NCI-H1105 treated with DMSO at 0.1 percent for 48 hours (cell line): ENCODE results near the gene PTPRG.

Experiments
- DNase-seq: peaks from one replicate; lab custom pipeline; 2025; lab: John Stamatoyannopoulos, UW

PTPRG gene

GRCh38 chr3:62281726-62282125 is 720.4 kb downstream of the PTPRG start:
- no peak for DNase-seq

DNA sequence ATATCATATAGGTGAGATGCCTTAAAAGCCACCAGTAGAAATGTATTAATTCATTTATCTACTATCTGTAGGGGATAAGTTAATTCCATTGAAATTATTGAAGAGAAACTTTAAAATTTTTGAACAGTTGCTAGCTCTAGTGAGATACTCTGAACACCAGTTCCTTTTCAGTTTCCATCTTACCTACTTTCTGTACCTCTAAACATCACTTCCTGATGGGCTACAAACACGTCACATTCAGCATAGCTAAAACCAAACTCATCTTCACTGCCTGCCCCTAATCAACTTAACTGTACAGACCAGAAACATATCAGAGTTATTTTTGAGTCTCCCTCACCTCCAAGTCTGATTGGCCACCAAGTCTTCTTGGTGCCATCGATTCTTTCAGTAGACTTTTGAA is 723.1 kb downstream of the PTPRG start:
- DNase-seq = no peak

DNA sequence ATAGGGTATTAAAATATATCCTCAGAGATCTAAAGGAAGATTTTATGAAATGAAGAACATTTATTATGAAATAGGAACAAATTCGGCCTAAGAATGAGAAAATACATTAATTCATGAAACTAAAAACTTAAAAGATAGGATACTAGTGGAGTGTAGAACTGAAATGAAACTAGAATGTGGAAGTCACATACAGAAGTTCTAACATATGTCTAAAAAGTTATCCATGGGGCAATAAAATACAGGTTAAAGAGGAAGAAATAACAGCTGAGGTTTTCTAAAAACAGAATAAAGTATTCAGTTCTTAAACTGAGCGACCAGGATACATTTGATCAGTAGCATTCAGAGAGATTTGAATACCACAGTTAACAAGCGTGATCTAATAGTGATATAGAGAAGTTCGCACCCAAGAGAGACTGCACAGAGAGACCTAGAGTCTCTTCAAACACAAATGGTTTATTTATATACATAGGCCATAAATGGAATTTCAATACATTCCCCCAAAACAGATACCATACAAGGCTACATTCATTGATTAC is 726.1 kb downstream of the PTPRG start:
- no peak for DNase-seq

DNA sequence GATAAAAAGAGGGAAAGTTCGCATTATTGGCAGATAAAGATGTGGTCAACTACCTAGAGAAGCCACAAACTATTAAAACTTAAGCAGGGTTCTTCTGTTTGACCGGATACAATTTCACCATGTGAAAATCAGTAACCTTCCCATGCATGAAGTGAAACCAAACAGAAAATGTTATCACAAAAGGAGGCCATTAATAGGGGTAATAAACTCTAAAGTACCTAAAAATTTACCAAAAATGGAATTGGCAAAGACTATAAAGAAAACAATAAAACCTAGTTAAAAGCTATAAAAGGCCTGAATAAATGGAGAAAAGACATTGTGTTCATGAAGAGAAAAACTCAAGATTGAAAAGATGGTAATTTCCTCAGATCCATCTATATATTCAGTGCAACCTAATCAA is 728.6 kb downstream of the PTPRG start:
- no peak for DNase-seq

GRCh38 chr3:62293051-62293780 is 731.8 kb downstream of the PTPRG start:
- no peak for DNase-seq

GRCh38 chr3:62295571-62295970 is 734.2 kb downstream of the PTPRG start:
- no peak for DNase-seq

GRCh38 chr3:62300617-62301016 is 739.2 kb downstream of the PTPRG start:
- DNase-seq = no peak

- no peak for DNase-seq
Observed at GRCh38 chr3:62312201-62312600, 750.8 kb downstream of the PTPRG start.

GRCh38 chr3:62316525-62316924 is 755.2 kb downstream of the PTPRG start:
- no peak for DNase-seq

DNA sequence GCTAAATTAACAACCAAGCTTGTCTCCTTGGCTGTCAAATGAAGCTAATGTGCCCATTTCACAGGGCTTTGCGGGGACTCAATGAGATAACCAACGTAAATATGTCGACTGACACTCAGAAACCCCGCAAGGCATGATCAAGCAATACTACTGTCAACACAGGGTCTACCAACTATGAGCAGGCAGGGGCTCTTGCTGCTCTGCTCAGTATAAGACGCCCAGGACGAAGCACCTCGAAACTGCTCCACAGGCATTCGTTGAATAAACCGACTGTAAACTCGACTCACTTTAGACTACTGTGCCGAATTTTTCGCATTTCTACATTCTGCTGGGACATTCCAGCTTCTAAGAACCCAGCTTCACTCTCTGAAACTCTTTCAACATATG is 757.0 kb downstream of the PTPRG start:
- DNase-seq = no peak

DNA sequence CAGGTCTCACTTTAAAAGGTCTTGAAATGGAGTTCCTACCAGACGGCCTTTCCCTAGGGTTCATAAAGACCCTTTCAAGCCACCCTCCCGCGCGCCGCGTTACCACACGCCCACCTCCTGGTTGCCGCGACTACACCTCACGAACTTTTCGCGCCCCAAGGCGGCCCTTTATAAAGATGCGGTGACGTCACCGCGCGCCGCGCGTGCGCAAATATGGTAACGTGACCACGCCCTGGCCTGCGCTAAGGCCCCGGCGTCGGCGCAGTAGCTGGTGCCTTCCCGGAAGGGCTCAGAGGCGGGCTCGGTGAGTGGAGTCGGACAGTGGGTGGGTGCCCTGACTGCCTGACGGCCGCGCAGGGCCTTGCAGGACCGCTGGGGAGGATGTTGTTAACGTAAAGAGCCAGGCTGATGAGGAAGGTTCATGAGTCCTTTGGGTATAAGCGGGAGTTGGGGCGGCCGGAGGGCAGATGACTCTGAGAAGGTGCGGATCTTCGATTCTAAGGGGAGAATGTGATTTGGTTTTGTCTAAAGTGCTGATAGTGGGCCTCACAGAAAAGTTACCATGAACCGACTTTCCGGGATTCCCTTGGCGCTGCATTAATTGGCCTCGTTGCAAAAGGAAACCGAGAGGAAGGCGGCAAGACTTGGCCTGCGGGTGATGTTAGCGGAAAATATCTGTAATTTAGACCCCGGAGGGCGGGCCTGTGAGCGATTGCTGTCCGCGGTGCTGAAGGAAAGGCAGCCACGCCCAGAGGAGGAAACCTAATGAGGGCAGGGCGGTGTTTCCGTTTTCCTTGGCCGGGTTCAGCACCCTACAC is 757.6 kb downstream of the PTPRG start:
- no peak for DNase-seq

GRCh38 chr3:62319570-62320243 is 758.3 kb downstream of the PTPRG start:
- peak; percentile 79 for DNase-seq

- DNase-seq = no peak
Observed at GRCh38 chr3:62323241-62323640, 761.9 kb downstream of the PTPRG start.

- no peak for DNase-seq
Observed at GRCh38 chr3:62325896-62326295, 764.5 kb downstream of the PTPRG start.

- peak; percentile 17 for DNase-seq
Observed at GRCh38 chr3:62329971-62330370, 768.6 kb downstream of the PTPRG start.

- DNase-seq = no peak
Observed at GRCh38 chr3:62332017-62332416, 770.6 kb downstream of the PTPRG start.

- peak; percentile 5 for DNase-seq
Observed at GRCh38 chr3:62332835-62333244, 771.5 kb downstream of the PTPRG start.

DNA sequence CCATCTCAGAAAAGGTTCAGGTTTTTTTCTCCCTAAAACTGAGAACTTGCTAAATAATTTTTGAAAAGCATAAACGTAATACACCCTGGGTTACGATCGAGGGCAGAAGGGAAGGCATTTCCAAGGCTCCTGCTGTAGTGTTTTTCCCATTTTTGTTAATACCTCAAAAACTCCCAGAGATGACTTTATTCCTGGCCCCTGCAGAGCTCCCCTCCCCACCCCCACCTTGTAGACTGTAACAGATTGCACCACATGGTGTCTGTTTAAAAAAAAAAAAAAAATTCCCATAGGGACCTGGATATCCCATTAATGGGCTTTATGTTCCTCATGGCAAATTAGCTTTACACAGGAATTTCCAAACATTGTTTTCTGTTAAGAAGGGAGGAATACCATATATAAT is 773.8 kb downstream of the PTPRG start:
- DNase-seq = no peak

GRCh38 chr3:62343755-62344154 is 782.4 kb downstream of the PTPRG start:
- DNase-seq = no peak
